ENCODE data around the gene PKLR. TPM values are rescaled to one million over a fixed set of nuclear protein-coding genes. Genes with fewer than 3 reads are reported as not detected.
A peak's percentile ranks its signal among the peaks of the same experiment; 100 is the strongest.

Gene PKLR
- total RNA-seq, 4 donors from 2014 or later: not detected

GRCh38 chr1:155244368-155245162, 56.7 kb downstream of the PKLR start:
- no peaks in the 10 kb centered on the region for H3K9me3 ChIP-seq
- no peaks in the 10 kb centered on the region for H3K27me3 ChIP-seq
- WGBS, 2 donors (ENCODE audit: low coverage in 1 of 2): 0 to 1% methylated on average over 23 to 49 of the region's 53 CpGs
- H3K4me1 ChIP-seq: peaks cover 0 to 54% (median 15%) of the 10 kb centered on the region in 3 donors
- H3K4me3 ChIP-seq: peak overlapping the region; percentile 49 to 55
- peak overlapping the region; percentile 84 to 90 (median 88) for H3K27ac ChIP-seq
- H3K36me3 ChIP-seq: peaks cover 0 to 28% of the 10 kb centered on the region in 2 donors
- peak; percentile 96 for ATAC-seq
- TF ChIP-seq POLR2A (IDR thresholded peaks at IDR 0.05) (peak; percentile 71 to 92), POLR2AphosphoS5 (IDR thresholded peaks at IDR 0.05) (peak; percentile 94), EP300 (IDR thresholded peaks at IDR 0.05) (no peak), CTCF (IDR thresholded peaks at IDR 0.05) (peak in 3 of 4 experiments; percentile 29 to 94 (median 73))

GRCh38 chr1:155242805-155243358, 58.4 kb downstream of the PKLR start:
- peaks cover 0 to 32% of the 10 kb centered on the region in 2 donors for H3K36me3 ChIP-seq
- H3K27ac ChIP-seq: peak overlapping the region; percentile 84 to 90 (median 88)
- WGBS, 2 donors (ENCODE audit: low coverage in 1 of 2): 45 to 71% methylated on average over 2 of the region's 3 CpGs
- ATAC-seq: no peak
- peaks cover 0 to 54% (median 15%) of the 10 kb centered on the region in 3 donors for H3K4me1 ChIP-seq
- TF ChIP-seq POLR2AphosphoS5 (IDR thresholded peaks at IDR 0.05) (no peak), EP300 (IDR thresholded peaks at IDR 0.05) (no peak), CTCF (IDR thresholded peaks at IDR 0.05) (no peak), POLR2A (IDR thresholded peaks at IDR 0.05) (no peak)
- H3K9me3 ChIP-seq: no peaks in the 10 kb centered on the region
- H3K4me3 ChIP-seq: no peak overlapping the region
- H3K27me3 ChIP-seq: no peaks in the 10 kb centered on the region

GRCh38 chr1:155241841-155242264, 59.4 kb downstream of the PKLR start:
- ATAC-seq: no peak
- Histone ChIP-seq H3K9me3 (no peaks in the 10 kb centered on the region), H3K4me3 (no peak overlapping the region), H3K4me1 (peaks cover 0 to 54% (median 15%) of the 10 kb centered on the region in 3 donors), H3K36me3 (peaks cover 0 to 32% of the 10 kb centered on the region in 2 donors), H3K27me3 (no peaks in the 10 kb centered on the region), H3K27ac (peak overlapping the region in 2 of 4 donors; percentile 4 to 89)
- TF ChIP-seq POLR2A (IDR thresholded peaks at IDR 0.05) (no peak), EP300 (IDR thresholded peaks at IDR 0.05) (no peak), POLR2AphosphoS5 (IDR thresholded peaks at IDR 0.05) (no peak), CTCF (IDR thresholded peaks at IDR 0.05) (no peak)
- WGBS, 2 donors (ENCODE audit: low coverage in 1 of 2): 0 to 58% methylated on average over 1 to 4 of the region's 4 CpGs

- peak overlapping the region in 2 of 4 donors; percentile 45 to 89 for H3K27ac ChIP-seq
- no peak for ATAC-seq
- H3K4me3 ChIP-seq: peak overlapping the region; percentile 30 to 45
- TF ChIP-seq EP300 (IDR thresholded peaks at IDR 0.05): no peak
- TF ChIP-seq CTCF (IDR thresholded peaks at IDR 0.05): no peak
- no peak for TF ChIP-seq POLR2A (IDR thresholded peaks at IDR 0.05)
- peaks cover 0 to 54% (median 15%) of the 10 kb centered on the region in 3 donors for H3K4me1 ChIP-seq
- no peaks in the 10 kb centered on the region for H3K9me3 ChIP-seq
- H3K27me3 ChIP-seq: no peaks in the 10 kb centered on the region
- peaks cover 0 to 38% of the 10 kb centered on the region in 2 donors for H3K36me3 ChIP-seq
- WGBS, 2 donors (ENCODE audit: low coverage in 1 of 2): 14 to 19% methylated on average over 4 of the region's 4 CpGs
These were observed 60.1 kb downstream of the PKLR start for GRCh38 chr1:155241069-155241679.

Other genes starting within 250 kb of the PKLR start
- gene EFNA4, start 237.7 kb downstream of the PKLR start, total RNA-seq: 1 to 10 TPM in 3 of 4 donors, under 1 TPM in 1; 0.81 to 5.8 (median 2.3) TPM
- under 1 TPM in 2 of 4 donors, not detected in 2; 0.27 to 0.77 TPM for gene EFNA3, start 222.6 kb downstream of the PKLR start, total RNA-seq
- 10 to 100 TPM; 13.1 to 25.8 (median 16.1) TPM for gene EFNA1, start 173.6 kb downstream of the PKLR start, total RNA-seq
- gene SLC50A1, start 165.6 kb downstream of the PKLR start, total RNA-seq: 10 to 100 TPM; 12.5 to 16.8 (median 13.9) TPM
- gene DPM3, start 160.9 kb downstream of the PKLR start, total RNA-seq: 100 to 1,000 TPM in 2 of 4 donors, 10 to 100 TPM in 2; 57.9 to 128 (median 87.7) TPM
- gene KRTCAP2, start 128.1 kb downstream of the PKLR start, total RNA-seq: 100 to 1,000 TPM in 1 of 4 donors, 10 to 100 TPM in 3; 80.8 to 144 (median 92.3) TPM
- gene TRIM46, start 127.6 kb downstream of the PKLR start, total RNA-seq: 1 to 10 TPM in 1 of 4 donors, under 1 TPM in 2, not detected in 1; 0.35 to 1.9 (median 0.40) TPM
- 10 to 100 TPM; 17.9 to 25.6 (median 20.1) TPM for gene THBS3, start 93.5 kb downstream of the PKLR start, total RNA-seq
- gene MTX1, start 92.7 kb downstream of the PKLR start, total RNA-seq: 10 to 100 TPM; 28.3 to 36.0 (median 32.6) TPM
- gene ENTREP3, start 46.0 kb downstream of the PKLR start, total RNA-seq: 10 to 100 TPM; 11.4 to 35.3 (median 22.1) TPM
- gene SCAMP3, start 39.1 kb downstream of the PKLR start, total RNA-seq: 10 to 100 TPM; 28.1 to 44.4 (median 36.8) TPM
- 10 to 100 TPM; 14.4 to 51.4 (median 32.9) TPM for gene CLK2, start 27.9 kb downstream of the PKLR start, total RNA-seq
- gene HCN3, start 24.0 kb downstream of the PKLR start, total RNA-seq: 1 to 10 TPM in 3 of 4 donors, under 1 TPM in 1; 0.47 to 2.2 (median 1.6) TPM
- gene FDPS, start 7.4 kb upstream of the PKLR start, total RNA-seq: 100 to 1,000 TPM in 1 of 4 donors, 10 to 100 TPM in 3; 71.2 to 125 (median 81.0) TPM
- 10 to 100 TPM; 10.8 to 34.2 (median 24.4) TPM for gene RUSC1, start 19.5 kb upstream of the PKLR start, total RNA-seq